Measurements from ENCODE around the gene GPR39.

GPR39 gene

DNA sequence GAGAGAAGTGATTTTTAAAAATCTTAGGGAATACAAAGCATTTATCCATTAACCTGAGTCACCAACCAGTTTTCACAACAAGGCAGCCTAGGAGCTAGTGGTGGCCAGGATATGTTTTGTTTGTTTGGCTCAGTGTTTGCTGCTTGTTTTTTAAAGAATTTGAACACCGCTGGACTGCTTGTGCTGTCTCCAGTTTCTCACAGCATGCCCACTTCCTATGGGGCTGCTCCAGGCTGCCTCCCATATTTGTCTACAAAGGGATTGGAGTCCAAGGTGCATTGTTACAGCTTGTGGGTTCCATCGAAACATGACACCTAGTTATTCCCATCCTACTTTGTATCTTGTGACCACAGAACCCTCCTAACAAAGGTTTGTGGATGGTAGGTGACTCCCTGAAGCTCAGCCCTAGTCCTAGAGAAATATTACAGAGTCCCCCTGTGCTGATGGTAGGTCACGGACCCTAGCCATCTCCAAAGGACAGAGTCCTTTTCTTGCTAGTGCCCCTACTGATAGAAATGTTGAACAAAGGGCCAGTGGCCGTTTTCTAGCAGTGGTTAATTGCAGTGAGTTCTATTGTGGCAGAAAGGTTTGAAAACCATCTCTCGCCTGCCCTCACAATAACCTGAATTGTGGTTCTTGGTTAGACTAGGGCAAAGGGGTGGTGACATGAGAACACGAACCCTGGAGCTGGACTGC lies 23.2 kb downstream of the GPR39 start:
- H3K27ac ChIP-seq = peak overlapping the region; percentile 72
- no peak for DNase-seq (ENCODE audit: low read depth, low spot score)

DNA sequence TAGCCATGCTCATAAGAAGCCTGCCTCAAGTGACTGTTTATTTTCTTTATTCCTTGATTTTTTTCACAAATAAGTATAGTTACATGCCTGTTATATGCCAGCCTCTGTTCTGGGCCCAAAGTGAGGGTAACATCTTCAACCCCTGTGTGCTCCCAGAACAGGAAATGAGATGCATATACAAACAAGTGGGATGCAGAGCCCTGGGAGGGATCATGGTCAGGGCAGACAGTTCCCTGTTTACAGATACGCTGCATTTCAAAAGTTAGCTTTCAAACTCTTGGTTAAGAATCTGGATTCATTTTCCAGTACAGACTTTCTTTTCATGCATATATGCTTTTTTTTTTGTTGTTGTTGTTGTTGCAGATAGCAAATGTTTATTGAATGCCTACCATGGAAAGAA lies 24.4 kb downstream of the GPR39 start:
- no peak overlapping the region for H3K27ac ChIP-seq
- no peak for DNase-seq (ENCODE audit: low read depth, low spot score)

DNA sequence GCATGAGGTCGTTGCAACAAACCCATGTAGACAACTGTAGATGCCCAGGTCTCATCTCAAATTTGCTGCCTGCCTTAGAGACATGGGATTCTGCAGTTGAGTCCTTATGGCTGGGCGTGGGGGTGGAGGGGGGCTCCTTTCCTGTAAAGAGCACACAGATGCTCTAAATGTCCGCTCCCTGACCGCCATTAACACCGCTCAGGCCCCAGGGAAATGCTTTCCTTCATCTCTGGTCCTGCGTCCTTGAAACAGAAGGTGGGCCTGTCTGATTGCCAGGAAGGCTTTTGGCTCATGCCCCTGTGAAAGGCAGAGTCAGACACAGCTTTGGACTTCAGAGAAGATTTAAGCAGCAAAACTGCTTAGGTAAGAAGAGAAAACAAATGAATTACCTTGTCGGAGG lies 25.7 kb downstream of the GPR39 start:
- no peak for DNase-seq (ENCODE audit: low read depth, low spot score)
- H3K27ac ChIP-seq = no peak overlapping the region

DNA sequence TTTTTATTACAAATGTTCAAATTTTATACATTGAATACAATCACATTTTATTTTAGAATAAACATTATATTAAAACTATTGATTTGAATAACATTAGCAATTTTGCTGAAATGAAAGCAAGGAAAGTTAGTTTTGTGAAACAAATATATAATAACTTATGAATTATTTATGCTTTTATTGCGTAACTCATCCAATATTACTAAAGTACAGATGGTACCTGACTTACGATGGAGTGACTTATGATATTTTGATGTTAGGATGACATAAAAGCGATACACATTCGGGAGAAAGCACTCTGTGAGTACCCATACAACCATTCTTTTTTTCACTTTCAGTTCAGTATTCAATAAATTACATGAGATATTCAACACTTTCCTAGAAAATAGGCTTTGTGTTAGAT lies 26.5 kb downstream of the GPR39 start:
- no peak overlapping the region for H3K27ac ChIP-seq
- no peak for DNase-seq (ENCODE audit: low read depth, low spot score)

DNA sequence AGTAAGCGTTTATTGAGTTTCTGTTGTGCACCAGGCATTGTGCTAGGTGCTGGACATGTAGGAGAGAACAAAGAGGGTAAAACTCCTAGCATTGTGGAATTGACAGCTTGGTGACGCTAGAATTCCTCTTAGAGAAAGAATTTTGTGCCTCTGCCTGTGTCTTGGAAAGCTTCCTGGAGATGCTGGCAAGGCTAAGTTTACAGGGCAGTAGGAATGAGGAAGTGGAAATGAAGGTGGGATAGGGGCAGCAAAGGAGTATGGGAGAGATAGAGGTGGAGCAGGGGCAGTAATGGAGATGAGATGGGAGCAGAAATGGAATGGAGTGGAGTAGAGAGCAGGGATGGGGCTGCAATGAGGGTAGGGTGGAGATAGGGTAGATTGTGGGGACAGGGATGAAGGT lies 29.8 kb downstream of the GPR39 start:
- H3K27ac ChIP-seq = no peak overlapping the region
- no peak for DNase-seq (ENCODE audit: low read depth, low spot score)

DNA sequence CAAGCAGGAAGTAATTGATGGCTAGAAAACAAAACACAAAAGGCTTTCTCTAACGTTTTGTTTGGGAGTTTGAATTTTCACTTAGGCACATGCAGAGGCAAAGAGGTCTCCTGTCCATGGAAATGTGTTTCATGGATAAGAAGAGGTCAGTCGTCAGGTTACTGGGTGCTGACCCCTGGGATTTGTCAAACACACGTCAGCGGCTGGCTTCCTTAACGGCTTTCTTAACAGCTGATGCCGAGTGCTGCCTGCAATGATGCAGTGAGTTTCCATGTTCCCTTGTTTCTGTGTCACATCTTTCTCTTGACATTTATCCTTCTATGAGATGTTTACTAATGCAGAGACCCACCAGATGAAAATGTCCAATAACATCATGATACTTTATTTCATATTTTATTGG lies 31.7 kb downstream of the GPR39 start:
- DNase-seq (ENCODE audit: low read depth, low spot score) = no peak
- H3K27ac ChIP-seq = no peak overlapping the region

DNA sequence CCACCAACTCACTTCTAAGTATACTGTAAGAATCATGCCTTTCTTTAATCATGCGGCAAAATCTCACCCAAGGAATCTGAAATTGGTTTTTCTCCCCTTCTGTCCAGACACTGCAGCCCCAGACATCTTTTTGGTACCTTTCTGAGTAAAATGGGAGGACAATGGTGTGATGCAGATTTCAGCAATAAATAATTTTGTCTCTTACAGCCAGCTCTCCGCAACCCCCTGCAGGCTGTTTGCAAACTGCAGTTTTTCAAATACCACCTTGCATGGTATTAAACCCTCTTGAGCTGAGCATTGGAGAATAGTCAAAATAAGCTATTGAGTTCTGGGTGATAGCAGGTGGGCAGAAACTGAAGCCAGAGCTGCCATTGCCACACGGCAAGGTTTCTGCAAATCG lies 32.2 kb downstream of the GPR39 start:
- no peak for DNase-seq (ENCODE audit: low read depth, low spot score)
- H3K27ac ChIP-seq = no peak overlapping the region

DNA sequence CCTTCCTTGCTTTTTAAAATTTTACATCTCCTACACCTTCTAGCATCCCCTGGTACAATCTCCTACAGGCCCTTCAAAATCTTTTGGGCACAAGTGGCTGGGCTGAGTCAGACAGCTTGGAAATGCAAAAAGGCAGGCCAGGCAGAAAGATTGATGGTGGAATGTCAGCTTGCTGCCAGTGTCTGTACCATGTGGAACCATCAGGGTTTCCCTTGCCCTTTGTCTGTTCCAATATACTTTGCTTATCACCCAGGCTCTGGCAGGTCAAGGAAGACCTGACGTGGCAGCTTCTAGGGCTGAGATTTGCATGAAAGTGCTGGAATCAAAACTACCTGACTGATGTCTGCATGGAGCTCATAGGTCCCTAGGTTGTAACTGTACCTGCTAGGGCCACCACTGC lies 33.3 kb downstream of the GPR39 start:
- H3K27ac ChIP-seq = no peak overlapping the region
- DNase-seq (ENCODE audit: low read depth, low spot score) = no peak

DNA sequence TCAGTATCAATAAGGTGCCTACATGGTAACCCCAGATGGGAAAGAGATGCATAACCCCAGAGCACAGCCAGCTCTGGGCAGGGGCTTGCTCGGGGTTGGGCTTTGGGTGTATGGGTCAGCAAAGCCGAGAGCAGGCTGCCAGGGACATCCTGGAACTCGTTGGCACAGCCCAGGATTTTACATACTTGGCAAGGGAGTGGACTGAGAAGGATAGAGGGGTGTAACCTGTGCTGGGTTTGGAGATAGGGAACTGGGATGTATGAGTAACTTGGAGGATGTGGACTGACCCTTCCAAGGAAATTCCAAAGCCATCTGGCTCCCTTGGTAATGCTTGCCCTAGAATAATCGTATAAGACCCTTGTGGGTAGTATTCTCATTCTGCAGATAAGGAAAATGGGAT lies 44.2 kb downstream of the GPR39 start:
- H3K27ac ChIP-seq = no peak overlapping the region

DNA sequence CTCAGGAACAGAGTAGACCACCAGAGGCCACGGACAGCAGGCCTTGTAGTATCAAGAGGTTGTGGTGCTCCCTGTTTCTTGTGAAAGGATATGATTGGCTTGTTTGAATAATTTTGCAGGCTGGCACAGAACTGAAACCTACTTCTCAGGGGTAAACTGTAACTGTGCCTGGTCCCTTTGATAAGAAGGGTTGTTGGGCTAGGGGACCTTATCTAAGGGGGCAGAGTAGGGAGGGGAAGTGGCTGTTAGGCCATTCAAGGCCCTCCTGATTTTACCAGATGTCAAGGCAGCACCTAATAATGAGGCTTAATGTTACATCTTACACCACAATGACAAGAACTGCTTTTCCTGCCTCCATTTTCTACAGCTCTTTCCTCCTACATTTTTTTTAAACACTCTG lies 45.6 kb downstream of the GPR39 start:
- H3K27ac ChIP-seq = no peak overlapping the region
- no peak for DNase-seq (ENCODE audit: low read depth, low spot score)

More for the DNA sequence above, 44.2 kb downstream of the GPR39 start:
- no peak for DNase-seq (ENCODE audit: low read depth, low spot score)

DNA sequence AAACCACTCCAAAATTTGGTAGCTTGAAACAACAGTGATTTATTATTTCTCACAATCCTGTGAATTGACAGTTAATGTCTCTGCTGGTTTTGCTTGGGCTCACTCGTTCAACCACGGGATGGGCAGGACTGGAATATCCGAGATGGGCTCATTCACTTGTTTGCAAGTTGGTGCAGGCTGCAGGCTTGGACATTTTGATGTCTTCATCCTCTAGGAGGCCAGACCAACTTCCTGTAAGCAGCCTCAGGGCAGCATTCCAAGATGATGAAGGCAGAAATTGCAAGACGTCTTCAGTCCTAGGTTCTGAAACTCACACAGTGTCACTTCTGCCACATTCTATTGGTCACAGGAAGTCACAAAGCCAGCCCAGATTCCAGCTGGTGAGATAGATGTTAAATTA lies 47.1 kb downstream of the GPR39 start:
- no peak overlapping the region for H3K27ac ChIP-seq
- DNase-seq (ENCODE audit: low read depth, low spot score) = no peak

DNA sequence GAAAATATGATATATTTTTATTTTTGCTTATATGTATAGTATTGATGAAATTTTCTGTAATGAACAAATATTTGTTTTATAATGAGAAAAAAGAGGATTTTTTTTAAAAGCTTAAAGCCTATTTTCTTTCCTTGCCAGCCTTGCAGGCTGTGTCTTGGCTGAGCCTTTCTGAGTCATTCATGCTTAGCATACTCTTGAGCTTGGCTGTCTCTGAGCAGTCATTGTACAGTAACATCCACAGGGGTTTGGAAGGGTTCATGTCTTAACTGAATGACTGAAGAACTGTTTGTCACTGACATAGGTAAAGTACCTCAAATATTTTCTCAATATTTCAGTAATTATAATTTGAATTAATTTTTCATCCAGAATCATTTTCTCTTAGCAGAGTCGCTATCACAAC lies 49.3 kb downstream of the GPR39 start:
- no peak for DNase-seq (ENCODE audit: low read depth, low spot score)
- no peak overlapping the region for H3K27ac ChIP-seq

DNA sequence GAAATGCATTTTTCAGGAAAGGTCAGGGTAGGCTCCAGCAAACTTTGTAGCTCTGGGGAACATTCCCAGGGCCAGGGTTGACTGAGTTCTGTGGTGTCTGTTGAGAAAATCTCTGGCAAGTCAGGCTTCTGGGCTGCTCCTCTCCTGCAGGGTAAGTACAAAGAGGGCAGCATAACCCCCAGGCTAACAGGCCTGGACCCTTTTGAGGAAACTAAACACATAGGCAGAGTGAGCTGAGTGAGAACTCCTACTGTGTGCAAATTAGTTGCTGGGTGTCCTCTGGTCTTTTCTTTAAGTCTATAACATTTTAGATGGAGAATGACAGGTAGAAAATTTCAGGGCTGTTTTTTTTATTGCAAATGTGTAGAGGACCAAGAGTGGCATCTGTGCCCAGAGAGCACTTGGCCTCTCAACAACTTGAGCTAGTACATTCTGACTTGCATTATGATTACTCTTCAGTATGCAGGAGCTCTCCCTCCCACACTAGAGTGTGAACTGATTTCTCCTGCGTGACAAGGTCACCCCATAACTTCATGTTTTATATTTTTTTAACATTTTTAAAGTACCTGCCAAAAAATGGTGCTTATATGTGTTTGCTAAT lies 49.9 kb downstream of the GPR39 start:
- no peak for DNase-seq (ENCODE audit: low read depth, low spot score)
- no peak overlapping the region for H3K27ac ChIP-seq

DNA sequence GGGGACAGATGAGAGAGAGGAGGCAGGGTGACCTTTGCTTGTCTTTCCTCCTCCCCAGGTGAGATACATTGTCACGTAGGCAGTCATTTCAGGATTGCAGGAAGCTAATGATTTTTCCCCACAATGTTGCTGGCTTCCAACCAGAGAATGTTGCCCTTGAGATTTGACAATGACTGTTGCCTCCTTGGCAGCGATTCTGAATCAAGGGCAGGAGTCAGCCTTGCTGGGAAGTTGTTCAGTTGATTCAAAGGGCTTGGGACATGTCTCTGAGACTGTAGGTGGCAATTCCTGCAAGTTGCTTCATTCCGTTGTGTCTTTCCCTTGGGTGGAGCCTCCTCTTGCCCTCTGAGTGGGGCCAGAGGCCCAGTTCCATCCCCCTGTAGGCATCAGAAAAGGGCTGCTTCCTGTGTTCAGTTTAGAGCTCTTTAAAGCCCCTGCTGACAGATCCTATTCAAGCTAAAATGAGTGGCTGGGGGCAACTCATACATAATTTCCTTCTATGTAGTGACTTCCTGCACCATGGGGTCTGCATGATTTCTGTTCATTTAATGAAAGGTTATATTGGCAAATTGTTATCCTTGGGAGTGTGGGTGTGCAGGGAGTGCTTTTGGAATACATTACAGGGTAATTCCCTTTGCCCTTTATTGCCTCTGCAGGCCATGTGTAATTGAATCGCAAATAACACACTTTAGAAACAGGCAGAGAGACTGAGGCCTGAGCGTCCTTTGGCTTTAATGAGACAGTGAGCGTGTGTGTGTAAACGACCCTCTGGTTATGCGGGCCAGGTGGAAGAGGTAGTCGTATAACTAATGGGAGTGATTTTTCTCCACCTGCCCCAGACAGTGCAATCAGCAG lies 52.4 kb downstream of the GPR39 start:
- no peak for DNase-seq (ENCODE audit: low read depth, low spot score)
- H3K27ac ChIP-seq = no peak overlapping the region

DNA sequence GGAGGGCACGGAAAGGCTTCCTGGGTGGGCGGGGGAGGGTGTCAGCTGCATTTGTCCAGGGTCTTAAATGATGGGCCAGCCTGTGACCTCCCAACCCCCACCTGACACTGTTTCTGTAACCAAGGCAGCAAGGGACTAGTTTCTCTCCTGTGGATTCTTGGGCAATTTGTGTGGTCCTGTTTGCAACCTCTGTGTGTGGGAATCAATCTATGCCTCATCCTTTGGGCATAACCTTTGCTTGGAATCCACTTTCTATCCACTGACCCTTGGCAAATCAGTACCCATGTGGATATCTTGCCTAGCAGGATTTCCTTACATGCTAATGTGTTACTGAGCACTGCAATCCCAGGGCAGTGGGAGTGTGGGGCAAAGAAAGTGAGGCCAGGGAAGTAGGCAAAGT lies 54.1 kb downstream of the GPR39 start:
- no peak for DNase-seq (ENCODE audit: low read depth, low spot score)

DNA sequence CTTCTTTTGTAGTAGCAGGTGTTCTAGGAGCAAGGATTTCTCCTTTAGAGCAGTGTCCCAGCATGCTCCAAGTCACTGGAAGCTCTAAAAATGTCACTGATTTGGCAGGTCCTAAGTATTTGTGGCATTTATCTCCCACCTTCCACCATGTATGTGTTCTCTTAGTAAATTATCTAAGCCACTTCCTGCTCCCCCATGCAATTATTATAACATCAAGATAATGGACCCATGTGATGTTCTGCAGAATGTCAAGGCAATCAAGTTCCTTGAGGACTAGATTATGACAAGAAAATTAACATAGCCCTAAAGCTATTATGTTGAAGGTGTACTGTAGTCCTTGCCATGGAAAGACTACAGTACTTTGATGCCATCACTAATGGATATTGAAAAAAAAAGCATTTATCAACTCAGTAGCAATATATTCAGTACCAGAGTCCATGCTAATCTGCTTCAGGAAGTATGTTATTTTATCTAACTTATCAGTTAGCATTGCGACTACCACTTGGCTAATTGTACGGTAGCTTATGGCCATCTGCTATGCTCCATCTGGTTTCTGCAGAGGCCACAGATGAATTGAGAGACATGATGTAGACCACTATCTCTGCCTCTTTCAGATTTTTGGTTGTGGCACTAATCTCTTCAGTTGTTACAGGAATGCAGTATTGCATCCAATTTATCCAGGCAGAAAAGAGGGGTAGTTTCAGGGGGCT lies 56.7 kb downstream of the GPR39 start:
- H3K27ac ChIP-seq = no peak overlapping the region
- no peak for DNase-seq (ENCODE audit: low read depth, low spot score)

More for the DNA sequence above, 54.1 kb downstream of the GPR39 start:
- H3K27ac ChIP-seq = no peak overlapping the region

DNA sequence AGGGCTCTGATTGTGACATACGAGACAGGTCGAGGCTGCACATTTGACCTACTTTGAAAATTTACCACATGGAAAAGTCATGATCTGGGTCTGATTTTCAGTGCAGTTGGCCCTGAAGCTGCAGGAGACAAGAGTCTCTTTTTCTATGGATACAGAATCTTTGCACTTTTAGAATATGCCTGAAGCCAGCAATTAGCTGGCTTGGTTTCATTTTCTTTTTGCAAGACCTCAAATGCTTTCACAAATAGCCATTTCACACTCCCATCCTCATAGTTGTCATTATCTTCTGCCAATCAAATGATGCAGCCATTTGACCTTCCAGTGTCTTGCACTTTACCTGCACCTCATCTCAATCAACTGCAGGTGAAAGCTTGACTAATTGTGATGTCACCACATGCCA lies 59.0 kb downstream of the GPR39 start:
- H3K27ac ChIP-seq = no peak overlapping the region
- DNase-seq (ENCODE audit: low read depth, low spot score) = no peak

DNA sequence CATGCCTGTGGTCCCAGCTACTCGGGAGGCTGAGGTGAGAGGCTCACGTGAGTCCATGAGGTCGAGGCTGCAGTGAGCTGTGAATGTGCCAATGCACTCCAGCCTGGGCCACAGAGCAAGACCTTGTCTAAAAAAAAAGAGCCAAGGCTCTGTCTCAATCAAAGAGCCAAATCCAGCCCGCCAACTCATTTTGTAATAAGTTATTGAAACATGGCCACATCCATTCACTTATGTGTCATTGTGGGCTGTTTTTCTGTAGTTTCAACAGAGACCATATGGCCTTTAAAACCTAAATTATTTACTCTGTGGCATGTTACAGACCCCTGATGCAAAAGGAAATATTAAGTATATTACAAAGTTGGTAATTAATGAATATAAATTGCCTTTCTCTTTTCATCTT lies 60.8 kb downstream of the GPR39 start:
- no peak overlapping the region for H3K27ac ChIP-seq
- no peak for DNase-seq (ENCODE audit: low read depth, low spot score)

DNA sequence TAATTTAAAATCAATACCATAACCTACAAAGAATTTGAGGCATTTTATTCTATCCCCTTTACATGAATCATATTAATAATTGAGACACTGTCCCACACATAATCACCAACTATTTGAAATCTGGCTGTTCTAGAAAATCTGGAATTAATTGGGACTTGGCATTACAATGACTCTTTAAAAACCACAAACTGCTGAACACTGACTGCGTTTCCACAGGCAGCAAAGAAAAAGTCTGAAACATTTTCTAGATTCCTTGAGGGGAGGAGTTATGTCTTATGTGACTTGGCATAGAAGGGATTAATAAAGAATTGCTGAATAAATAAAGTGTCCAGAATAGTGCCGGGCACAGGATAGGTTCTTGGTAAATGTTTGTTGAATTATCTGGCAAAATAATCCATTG lies 61.4 kb downstream of the GPR39 start:
- DNase-seq (ENCODE audit: low read depth, low spot score) = no peak
- H3K27ac ChIP-seq = no peak overlapping the region

DNA sequence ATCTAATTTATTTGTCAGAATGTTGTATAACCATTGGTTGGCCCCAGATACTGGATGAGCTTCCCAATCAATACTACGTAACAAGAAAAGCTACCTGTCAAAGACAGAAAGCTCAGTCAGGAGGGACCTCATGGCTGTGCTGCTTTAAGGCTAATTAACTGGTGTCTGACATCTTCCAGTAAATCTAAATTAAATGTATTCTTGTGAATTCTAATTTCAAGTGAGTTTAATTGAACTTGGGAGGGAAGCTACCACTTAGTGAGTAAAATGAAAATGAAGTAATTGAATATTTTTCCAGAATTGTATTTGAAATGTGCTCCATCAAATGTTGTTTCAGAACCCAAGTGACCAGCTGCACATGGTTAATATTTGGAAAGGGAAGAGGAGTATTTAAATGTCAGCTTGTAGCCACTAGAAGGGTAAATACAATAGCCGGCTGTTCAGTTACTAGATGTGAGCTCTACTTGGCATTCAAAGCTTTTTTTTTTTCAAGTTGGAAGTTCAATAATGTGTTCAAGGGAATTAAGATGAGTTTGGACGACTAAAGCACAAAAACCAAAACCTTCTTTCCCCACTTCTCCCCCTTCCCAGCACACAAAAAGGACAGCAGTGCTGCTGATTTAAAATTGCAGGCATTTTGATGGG lies 62.0 kb downstream of the GPR39 start:
- no peak overlapping the region for H3K27ac ChIP-seq
- no peak for DNase-seq (ENCODE audit: low read depth, low spot score)
